ENCODE data around the gene DCXR.
A peak's percentile ranks its signal among the peaks of the same experiment; 100 is the strongest.

Gene DCXR

GRCh38 chr17:82037092-82037888 lies at the start of gene DCXR:
Gene DCXR (minus strand): TSS chr17:82037697. CDS start chr17:82037682, 15 bp downstream.
- peak; percentile 88 to 89 for DNase-seq

- DNase-seq = no peak
These were observed 48.7 kb upstream of the DCXR start for GRCh38 chr17:82085931-82086764.

GRCh38 chr17:82085031-82085861 lies 47.7 kb upstream of the DCXR start:
- DNase-seq = no peak

GRCh38 chr17:82084373-82085030 lies 47.0 kb upstream of the DCXR start:
- no peak for DNase-seq

- no peak for DNase-seq
These were observed 46.2 kb upstream of the DCXR start for GRCh38 chr17:82083533-82084359.

GRCh38 chr17:82083009-82083408 lies 45.5 kb upstream of the DCXR start:
- DNase-seq = no peak

GRCh38 chr17:82082456-82082855 lies 45.0 kb upstream of the DCXR start:
- no peak for DNase-seq

GRCh38 chr17:82081966-82082365 lies 44.5 kb upstream of the DCXR start:
- DNase-seq = no peak

GRCh38 chr17:82081546-82081945 lies 44.0 kb upstream of the DCXR start:
- no peak for DNase-seq

- DNase-seq = no peak
These were observed 43.4 kb upstream of the DCXR start for GRCh38 chr17:82080789-82081464.

- DNase-seq = no peak
These were observed 42.7 kb upstream of the DCXR start for GRCh38 chr17:82080048-82080788.

- no peak for DNase-seq
These were observed 41.6 kb upstream of the DCXR start for GRCh38 chr17:82079001-82079677.

- no peak for DNase-seq
These were observed 40.9 kb upstream of the DCXR start for GRCh38 chr17:82078433-82078832.

- DNase-seq = no peak
These were observed 40.3 kb upstream of the DCXR start for GRCh38 chr17:82077617-82078358.

GRCh38 chr17:82076785-82077591 lies 39.5 kb upstream of the DCXR start:
- DNase-seq = no peak

GRCh38 chr17:82076018-82076784 lies 38.7 kb upstream of the DCXR start:
- DNase-seq = no peak

GRCh38 chr17:82073446-82073845 lies 35.9 kb upstream of the DCXR start:
- DNase-seq = no peak

All from activated CD4-positive, alpha-beta T cell treated with anti-CD3 and anti-CD28 coated beads, Interleukin-2, amount 50 U/mL, for 4 hours (primary cell).